GM06990 (cell line): Measurements from ENCODE around the gene ZPBP2.
"Not testable (repeated sequence)": the region's sequence is repeated elsewhere in the genome, so short reads cannot be mapped to it uniquely, and the experiment has no call there.

Source experiments
- DNase-seq: peaks from one replicate; pipeline ENCODE4 v3.0.0-alpha.2; 2011; ENCODE audit not compliant: insufficient read length; ENCODE audit errors: extremely low read depth
- H3K27me3 ChIP-seq: replicated peaks from 2 replicates; pipeline ENCODE4 v1.6.0; 2011; ENCODE audit warnings: low read length; ENCODE audit not compliant: control insufficient read depth, insufficient read depth
- H3K36me3 ChIP-seq: 2 replicates; pipeline ENCODE4 v1.5.1; 2011; ENCODE audit warnings: low read length; ENCODE audit not compliant: control insufficient read depth, insufficient read depth
- H3K4me3 ChIP-seq: replicated peaks from 2 replicates; pipeline ENCODE4 v1.5.1; 2011; ENCODE audit warnings: low read depth, mild to moderate bottlenecking, control low read depth, low read length
- TF ChIP-seq, protein P1 (sequence below): IDR thresholded peaks from 2 replicates; pipeline ENCODE4 v1.5.1; 2011; ENCODE audit warnings: low read length, control low read depth, mild to moderate bottlenecking, inconsistent platforms; ENCODE audit not compliant: insufficient read depth, poor library complexity, severe bottlenecking

ZPBP2 gene

DNA sequence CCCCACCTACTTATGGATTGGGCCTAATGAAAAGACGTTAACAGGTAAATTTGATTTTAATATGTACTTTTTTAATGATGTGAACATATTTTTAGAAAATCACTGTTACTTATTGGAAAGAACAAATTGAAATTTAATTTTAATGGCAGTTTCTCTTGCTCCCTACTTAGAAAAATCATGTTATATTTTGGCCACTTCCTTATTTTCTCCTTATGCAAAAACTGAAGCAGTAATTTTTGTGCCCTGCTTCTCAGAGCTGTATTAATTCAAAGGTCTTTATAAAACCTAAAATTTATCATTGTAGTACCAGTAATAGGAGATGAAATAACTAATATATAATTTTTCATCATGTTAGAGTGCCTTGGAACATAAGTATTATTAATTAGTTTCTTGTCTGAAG lies 2.8 kb downstream of the ZPBP2 start:
- DNase-seq: no peak
- TF ChIP-seq, protein P1, sequence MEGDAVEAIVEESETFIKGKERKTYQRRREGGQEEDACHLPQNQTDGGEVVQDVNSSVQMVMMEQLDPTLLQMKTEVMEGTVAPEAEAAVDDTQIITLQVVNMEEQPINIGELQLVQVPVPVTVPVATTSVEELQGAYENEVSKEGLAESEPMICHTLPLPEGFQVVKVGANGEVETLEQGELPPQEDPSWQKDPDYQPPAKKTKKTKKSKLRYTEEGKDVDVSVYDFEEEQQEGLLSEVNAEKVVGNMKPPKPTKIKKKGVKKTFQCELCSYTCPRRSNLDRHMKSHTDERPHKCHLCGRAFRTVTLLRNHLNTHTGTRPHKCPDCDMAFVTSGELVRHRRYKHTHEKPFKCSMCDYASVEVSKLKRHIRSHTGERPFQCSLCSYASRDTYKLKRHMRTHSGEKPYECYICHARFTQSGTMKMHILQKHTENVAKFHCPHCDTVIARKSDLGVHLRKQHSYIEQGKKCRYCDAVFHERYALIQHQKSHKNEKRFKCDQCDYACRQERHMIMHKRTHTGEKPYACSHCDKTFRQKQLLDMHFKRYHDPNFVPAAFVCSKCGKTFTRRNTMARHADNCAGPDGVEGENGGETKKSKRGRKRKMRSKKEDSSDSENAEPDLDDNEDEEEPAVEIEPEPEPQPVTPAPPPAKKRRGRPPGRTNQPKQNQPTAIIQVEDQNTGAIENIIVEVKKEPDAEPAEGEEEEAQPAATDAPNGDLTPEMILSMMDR: no peak
- Histone ChIP-seq H3K36me3 (no peaks in the 10 kb centered on the region), H3K4me3 (no peak overlapping the region), H3K27me3 (no peaks in the 10 kb centered on the region)

- DNase-seq: no peak
- no peak overlapping the region for H3K4me3 ChIP-seq
- H3K27me3 ChIP-seq: no peaks in the 10 kb centered on the region
- TF ChIP-seq, protein P1: no peak
- H3K36me3 ChIP-seq: no peaks in the 10 kb centered on the region
Observed at GRCh38 chr17:39871801-39872200, 3.8 kb downstream of the ZPBP2 start.

DNA sequence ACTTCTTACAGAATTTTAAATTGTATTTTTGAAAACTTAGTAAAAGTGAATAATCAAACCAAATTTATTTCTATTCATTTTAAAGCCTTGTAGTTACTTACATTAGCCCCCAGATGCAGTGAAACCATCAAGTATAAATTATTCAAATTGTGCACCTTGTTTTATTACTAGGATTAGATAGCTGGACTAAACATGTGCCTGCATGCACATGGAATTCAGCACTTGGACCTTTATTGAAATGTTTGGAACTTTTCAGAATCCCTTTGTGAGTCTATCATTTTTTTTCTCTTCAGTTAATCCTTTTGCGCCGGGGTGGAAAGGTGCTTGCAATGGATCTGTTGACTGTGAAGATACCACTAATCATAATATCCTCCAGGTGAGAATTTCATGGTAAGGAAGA lies 4.7 kb downstream of the ZPBP2 start:
- H3K36me3 ChIP-seq: no peaks in the 10 kb centered on the region
- no peak for DNase-seq
- no peaks in the 10 kb centered on the region for H3K27me3 ChIP-seq
- no peak overlapping the region for H3K4me3 ChIP-seq
- TF ChIP-seq, protein P1: peak; percentile 29

- not testable (repeated sequence) for DNase-seq, H3K4me3 ChIP-seq, H3K36me3 ChIP-seq, H3K27me3 ChIP-seq
Observed at GRCh38 chr17:39886102-39886501, 18.1 kb downstream of the ZPBP2 start.

GRCh38 chr17:39887078-39887477 lies 19.1 kb downstream of the ZPBP2 start:
- no peak for DNase-seq
- H3K27me3 ChIP-seq: no peaks in the 10 kb centered on the region

DNA sequence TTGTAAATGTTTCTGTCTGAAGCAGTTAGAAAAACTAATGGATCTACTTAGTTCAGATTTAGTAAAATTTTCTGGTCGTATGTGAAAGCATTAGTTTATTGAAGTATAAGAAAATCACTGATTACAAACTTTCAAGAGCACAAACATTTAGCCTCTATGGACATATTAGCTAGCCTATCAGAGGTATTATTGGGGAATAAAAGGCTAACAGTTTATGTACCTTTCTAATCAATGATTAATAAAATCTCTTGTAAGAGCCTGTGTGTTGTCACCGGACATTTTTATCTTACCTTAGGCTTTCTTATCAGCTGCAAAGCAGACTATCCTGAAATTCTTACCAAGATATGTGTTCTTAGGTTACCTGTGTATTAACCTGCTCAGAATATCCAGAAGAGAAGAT lies 21.2 kb downstream of the ZPBP2 start:
- TF ChIP-seq, protein P1: no peak
- no peaks in the 10 kb centered on the region for H3K36me3 ChIP-seq
- DNase-seq: no peak
- H3K27me3 ChIP-seq: no peaks in the 10 kb centered on the region
- H3K4me3 ChIP-seq: no peak overlapping the region

More at GRCh38 chr17:39887078-39887477, 19.1 kb downstream of the ZPBP2 start:
- no peak overlapping the region for H3K4me3 ChIP-seq
- TF ChIP-seq, protein P1: no peak
- no peaks in the 10 kb centered on the region for H3K36me3 ChIP-seq
